ENCODE results near the gene MRPL39.

- no peak for TF ChIP-seq CTCF (IDR thresholded peaks at IDR 0.05)
- TF ChIP-seq EZH2 (IDR thresholded peaks at IDR 0.05; ENCODE audit: borderline replicate concordance, insufficient read depth, low read depth, low read length, poor library complexity, severe bottlenecking): no peak
Observed at GRCh38 chr21:25586791-25587190, 20.5 kb downstream of the MRPL39 start.

Data from B cell (primary cell).